ENCODE results near the gene DNMT3A.

Gene DNMT3A

GRCh38 chr2:25246558-25247290, 95.0 kb downstream of the DNMT3A start:
- H4K8ac ChIP-seq (ENCODE audit: low read length): no peak overlapping the region
- no peak overlapping the region for H3K14ac ChIP-seq (ENCODE audit: low read length in 2 of 2)
- no peak overlapping the region for H2BK12ac ChIP-seq (ENCODE audit: low read length in 2 of 2)
- peaks cover 16% of the 10 kb centered on the region for H3K4me1 ChIP-seq (ENCODE audit: control insufficient read depth, insufficient read depth, low read depth, low read length)
- H3K23ac ChIP-seq (ENCODE audit: low read length in 2 of 2): no peak overlapping the region
- no peak overlapping the region for H3K4me3 ChIP-seq (ENCODE audit: insufficient read depth in 1 of 2, low read depth in 1 of 2, low read length in 2 of 2)
- no peak overlapping the region for H3K18ac ChIP-seq (ENCODE audit: low read depth in 1 of 2, low read length in 2 of 2)
- H3K4me2 ChIP-seq (ENCODE audit: low read length, poor library complexity, severe bottlenecking): no peak overlapping the region
- no peak overlapping the region for H3K9ac ChIP-seq (ENCODE audit: low read length)
- no peak overlapping the region for H4K91ac ChIP-seq (ENCODE audit: low read length)
- no peak overlapping the region for H2AK5ac ChIP-seq (ENCODE audit: low read length, severe bottlenecking)
- no peak overlapping the region for H2BK15ac ChIP-seq (ENCODE audit: low read depth, poor library complexity, severe bottlenecking)
- peaks cover 61% of the 10 kb centered on the region in 2 experiments for H3K36me3 ChIP-seq (ENCODE audit: control insufficient read depth in 1 of 2, insufficient read depth in 2 of 2, low read depth in 1 of 2, low read length in 2 of 2)
- no peak for DNase-seq
- H3K27me3 ChIP-seq (ENCODE audit: control insufficient read depth in 1 of 2, insufficient read depth in 1 of 2, low read length in 2 of 2): no peaks in the 10 kb centered on the region
- 95% methylated on average over 25 of the region's 26 CpGs for WGBS
- H2AFZ ChIP-seq (ENCODE audit: low read depth, low read length): no peak overlapping the region
- no peak overlapping the region for H2BK120ac ChIP-seq (ENCODE audit: low read depth, low read length)
- H3K79me1 ChIP-seq (replicated peaks; ENCODE audit: low read length, poor library complexity, severe bottlenecking): peaks cover 57% of the 10 kb centered on the region
- no peaks in the 10 kb centered on the region for H3K9me3 ChIP-seq (ENCODE audit: control insufficient read depth, low read length)
- H3K27ac ChIP-seq (ENCODE audit: low read length, poor library complexity, severe bottlenecking): no peak overlapping the region
- no peak overlapping the region for H2BK5ac ChIP-seq (ENCODE audit: low read depth, low read length, poor library complexity, severe bottlenecking)
- H3K4ac ChIP-seq (ENCODE audit: low read depth in 1 of 2, low read length in 2 of 2): no peak overlapping the region

- no peak for DNase-seq
- H4K91ac ChIP-seq (ENCODE audit: low read length): no peak overlapping the region
- no peak overlapping the region for H4K8ac ChIP-seq (ENCODE audit: low read length)
- no peak overlapping the region for H3K4me2 ChIP-seq (ENCODE audit: low read length, poor library complexity, severe bottlenecking)
- H3K4me3 ChIP-seq (ENCODE audit: insufficient read depth in 1 of 2, low read depth in 1 of 2, low read length in 2 of 2): no peak overlapping the region
- no peak overlapping the region for H3K4ac ChIP-seq (ENCODE audit: low read depth in 1 of 2, low read length in 2 of 2)
- H2BK15ac ChIP-seq (ENCODE audit: low read depth, poor library complexity, severe bottlenecking): no peak overlapping the region
- no peak overlapping the region for H3K27ac ChIP-seq (ENCODE audit: low read length, poor library complexity, severe bottlenecking)
- no peak overlapping the region for H2BK120ac ChIP-seq (ENCODE audit: low read depth, low read length)
- H3K18ac ChIP-seq (ENCODE audit: low read depth in 1 of 2, low read length in 2 of 2): no peak overlapping the region
- H2BK5ac ChIP-seq (ENCODE audit: low read depth, low read length, poor library complexity, severe bottlenecking): no peak overlapping the region
- H3K27me3 ChIP-seq (ENCODE audit: control insufficient read depth in 1 of 2, insufficient read depth in 1 of 2, low read length in 2 of 2): no peaks in the 10 kb centered on the region
- peaks cover 68 to 69% of the 10 kb centered on the region in 2 experiments for H3K36me3 ChIP-seq (ENCODE audit: control insufficient read depth in 1 of 2, insufficient read depth in 2 of 2, low read depth in 1 of 2, low read length in 2 of 2)
- no peaks in the 10 kb centered on the region for H3K9me3 ChIP-seq (ENCODE audit: control insufficient read depth, low read length)
- no peak overlapping the region for H2AK5ac ChIP-seq (ENCODE audit: low read length, severe bottlenecking)
- peaks cover 13% of the 10 kb centered on the region for H3K4me1 ChIP-seq (ENCODE audit: control insufficient read depth, insufficient read depth, low read depth, low read length)
- H2AFZ ChIP-seq (ENCODE audit: low read depth, low read length): no peak overlapping the region
- no peak overlapping the region for H2BK12ac ChIP-seq (ENCODE audit: low read length in 2 of 2)
- no peak overlapping the region for H3K14ac ChIP-seq (ENCODE audit: low read length in 2 of 2)
- no peak overlapping the region for H3K23ac ChIP-seq (ENCODE audit: low read length in 2 of 2)
- WGBS: 95% methylated on average over 12 of the region's 14 CpGs
- peaks cover 57% of the 10 kb centered on the region for H3K79me1 ChIP-seq (replicated peaks; ENCODE audit: low read length, poor library complexity, severe bottlenecking)
- no peak overlapping the region for H3K9ac ChIP-seq (ENCODE audit: low read length)
Measured at GRCh38 chr2:25246001-25246400, 95.7 kb downstream of the DNMT3A start.

- no peak overlapping the region for H2BK5ac ChIP-seq (ENCODE audit: low read depth, low read length, poor library complexity, severe bottlenecking)
- H3K79me1 ChIP-seq (replicated peaks; ENCODE audit: low read length, poor library complexity, severe bottlenecking): peaks cover 65% of the 10 kb centered on the region
- no peaks in the 10 kb centered on the region for H3K9me3 ChIP-seq (ENCODE audit: control insufficient read depth, low read length)
- no peak overlapping the region for H2AFZ ChIP-seq (ENCODE audit: low read depth, low read length)
- no peak overlapping the region for H3K4me2 ChIP-seq (ENCODE audit: low read length, poor library complexity, severe bottlenecking)
- no peak overlapping the region for H4K91ac ChIP-seq (ENCODE audit: low read length)
- H3K18ac ChIP-seq (ENCODE audit: low read depth in 1 of 2, low read length in 2 of 2): no peak overlapping the region
- H3K14ac ChIP-seq (ENCODE audit: low read length in 2 of 2): no peak overlapping the region
- H2AK5ac ChIP-seq (ENCODE audit: low read length, severe bottlenecking): no peak overlapping the region
- no peaks in the 10 kb centered on the region for H3K27me3 ChIP-seq (ENCODE audit: control insufficient read depth in 1 of 2, insufficient read depth in 1 of 2, low read length in 2 of 2)
- H3K23ac ChIP-seq (ENCODE audit: low read length in 2 of 2): no peak overlapping the region
- H3K27ac ChIP-seq (ENCODE audit: low read length, poor library complexity, severe bottlenecking): no peak overlapping the region
- H2BK12ac ChIP-seq (ENCODE audit: low read length in 2 of 2): no peak overlapping the region
- H3K4ac ChIP-seq (ENCODE audit: low read depth in 1 of 2, low read length in 2 of 2): no peak overlapping the region
- no peak overlapping the region for H2BK15ac ChIP-seq (ENCODE audit: low read depth, poor library complexity, severe bottlenecking)
- peaks cover 76 to 77% of the 10 kb centered on the region in 2 experiments for H3K36me3 ChIP-seq (ENCODE audit: control insufficient read depth in 1 of 2, insufficient read depth in 2 of 2, low read depth in 1 of 2, low read length in 2 of 2)
- H3K9ac ChIP-seq (ENCODE audit: low read length): no peak overlapping the region
- peaks cover 7% of the 10 kb centered on the region for H3K4me1 ChIP-seq (ENCODE audit: control insufficient read depth, insufficient read depth, low read depth, low read length)
- no peak for DNase-seq
- 98% methylated on average over 13 of the region's 14 CpGs for WGBS
- H2BK120ac ChIP-seq (ENCODE audit: low read depth, low read length): no peak overlapping the region
- no peak overlapping the region for H4K8ac ChIP-seq (ENCODE audit: low read length)
- H3K4me3 ChIP-seq (ENCODE audit: insufficient read depth in 1 of 2, low read depth in 1 of 2, low read length in 2 of 2): no peak overlapping the region
Measured at GRCh38 chr2:25245141-25245540, 96.6 kb downstream of the DNMT3A start.

- Histone ChIP-seq H3K9ac (ENCODE audit: low read length) (no peak overlapping the region), H2BK5ac (ENCODE audit: low read depth, low read length, poor library complexity, severe bottlenecking) (no peak overlapping the region), H3K14ac (ENCODE audit: low read length in 2 of 2) (no peak overlapping the region), H3K4me1 (ENCODE audit: control insufficient read depth, insufficient read depth, low read depth, low read length) (no peaks in the 10 kb centered on the region), H4K8ac (ENCODE audit: low read length) (no peak overlapping the region), H4K91ac (ENCODE audit: low read length) (no peak overlapping the region), H3K4ac (ENCODE audit: low read depth in 1 of 2, low read length in 2 of 2) (no peak overlapping the region), H3K18ac (ENCODE audit: low read depth in 1 of 2, low read length in 2 of 2) (no peak overlapping the region), H2AFZ (ENCODE audit: low read depth, low read length) (no peak overlapping the region), H2BK12ac (ENCODE audit: low read length in 2 of 2) (no peak overlapping the region), H3K36me3 (ENCODE audit: control insufficient read depth in 1 of 2, insufficient read depth in 2 of 2, low read depth in 1 of 2, low read length in 2 of 2) (peaks cover 84 to 89% of the 10 kb centered on the region in 2 experiments), H3K23ac (ENCODE audit: low read length in 2 of 2) (no peak overlapping the region), H3K27me3 (ENCODE audit: control insufficient read depth in 1 of 2, insufficient read depth in 1 of 2, low read length in 2 of 2) (no peaks in the 10 kb centered on the region), H3K4me2 (ENCODE audit: low read length, poor library complexity, severe bottlenecking) (no peak overlapping the region), H3K9me3 (ENCODE audit: control insufficient read depth, low read length) (no peaks in the 10 kb centered on the region), H2BK120ac (ENCODE audit: low read depth, low read length) (no peak overlapping the region), H3K27ac (ENCODE audit: low read length, poor library complexity, severe bottlenecking) (no peak overlapping the region), H2AK5ac (ENCODE audit: low read length, severe bottlenecking) (no peak overlapping the region), H3K4me3 (ENCODE audit: insufficient read depth in 1 of 2, low read depth in 1 of 2, low read length in 2 of 2) (no peak overlapping the region), H2BK15ac (ENCODE audit: low read depth, poor library complexity, severe bottlenecking) (no peak overlapping the region), H3K79me1 (replicated peaks; ENCODE audit: low read length, poor library complexity, severe bottlenecking) (peaks cover 65% of the 10 kb centered on the region)
- WGBS: 98% methylated on average over 17 of the region's 17 CpGs
- DNase-seq: no peak
Measured at GRCh38 chr2:25243995-25244394, 97.7 kb downstream of the DNMT3A start.
